ENCODE measurements around the gene GADD45A.
"Not testable (repeated sequence)": the region's sequence is repeated elsewhere in the genome, so short reads cannot be mapped to it uniquely, and the experiment has no call there.

Gene GADD45A

GRCh38 chr1:67655581-67655980 is 29.4 kb upstream of the GADD45A start:
- TF ChIP-seq CTCF (conservative IDR thresholded peaks at IDR 0.05): no peak
- no peak overlapping the region for H3K27ac ChIP-seq

GRCh38 chr1:67657152-67657551 is 27.8 kb upstream of the GADD45A start:
- H3K27ac ChIP-seq: not testable (repeated sequence)

GRCh38 chr1:67659229-67659628 is 25.8 kb upstream of the GADD45A start:
- no peak for TF ChIP-seq CTCF (conservative IDR thresholded peaks at IDR 0.05)
- no peak overlapping the region for H3K27ac ChIP-seq

GRCh38 chr1:67662884-67663283 is 22.1 kb upstream of the GADD45A start:
- TF ChIP-seq CTCF (conservative IDR thresholded peaks at IDR 0.05): no peak
- peak overlapping the region; percentile 82 for H3K27ac ChIP-seq

- peak overlapping the region; percentile 82 for H3K27ac ChIP-seq
- TF ChIP-seq CTCF (conservative IDR thresholded peaks at IDR 0.05): no peak
These were observed 21.0 kb upstream of the GADD45A start for GRCh38 chr1:67664048-67664447.

- H3K27ac ChIP-seq: peak overlapping the region; percentile 82
These were observed 19.7 kb upstream of the GADD45A start for GRCh38 chr1:67665307-67665706.

GRCh38 chr1:67666636-67667035 is 18.4 kb upstream of the GADD45A start:
- TF ChIP-seq CTCF (conservative IDR thresholded peaks at IDR 0.05): no peak
- H3K27ac ChIP-seq: no peak overlapping the region

- TF ChIP-seq CTCF (conservative IDR thresholded peaks at IDR 0.05): no peak
- H3K27ac ChIP-seq: no peak overlapping the region
These were observed 16.3 kb upstream of the GADD45A start for GRCh38 chr1:67668660-67669059.

GRCh38 chr1:67672260-67672803 is 12.7 kb upstream of the GADD45A start:
- H3K27ac ChIP-seq: no peak overlapping the region
- TF ChIP-seq CTCF (conservative IDR thresholded peaks at IDR 0.05): no peak

Data from VCaP (cell line).